ENCODE results near the gene TMEM43. TPM values are rescaled to one million over a fixed set of nuclear protein-coding genes. Genes with fewer than 3 reads are reported as not detected.

Gene TMEM43
- total and polyA plus RNA-seq, 4 donors: 44.3 to 104 (median 74.5) TPM

GRCh38 chr3:14142567-14143270 is 17.9 kb downstream of the TMEM43 start:
- no peaks in the 10 kb centered on the region for H3K9me3 ChIP-seq (ENCODE audit: control insufficient read depth in 4 of 4, insufficient read depth in 3 of 4, low read length in 3 of 4)
- peak overlapping the region in 1 of 2 donors; percentile 43 for H3K9ac ChIP-seq (ENCODE audit: insufficient read depth in 1 of 2, low read length in 2 of 2)
- H3K4me1 ChIP-seq (ENCODE audit: control insufficient read depth in 5 of 5, insufficient read depth in 5 of 5, low read length in 5 of 5): peaks cover 6 to 27% (median 12%) of the 10 kb centered on the region in 5 donors
- peaks cover 7 to 51% (median 26%) of the 10 kb centered on the region in 4 donors for H3K36me3 ChIP-seq (ENCODE audit: control insufficient read depth in 4 of 4, insufficient read depth in 4 of 4, low read length in 4 of 4)
- DNase-seq: no peak
- TF ChIP-seq CTCF (IDR thresholded peaks at IDR 0.05; ENCODE audit: control extremely low read depth, extremely low read depth): no peak
- H3K27ac ChIP-seq (ENCODE audit: low read depth in 1 of 2, low read length in 1 of 2): peak overlapping the region in 1 of 2 donors; percentile 82
- 55 to 83% methylated on average over 8 of the region's 8 CpGs for WGBS, 2 donors
- no peaks in the 10 kb centered on the region for H3K27me3 ChIP-seq (ENCODE audit: control insufficient read depth in 3 of 3, insufficient read depth in 3 of 3, low read length in 2 of 3)
- H3K4me3 ChIP-seq: no peak overlapping the region
- no peak for ATAC-seq (ENCODE audit: insufficient read depth, low FRiP score)

- Histone ChIP-seq H3K9me3 (ENCODE audit: control insufficient read depth in 4 of 4, insufficient read depth in 3 of 4, low read length in 3 of 4) (no peaks in the 10 kb centered on the region), H3K4me3 (no peak overlapping the region), H3K27ac (ENCODE audit: low read depth in 1 of 2, low read length in 1 of 2) (peak overlapping the region; percentile 86 to 97), H3K4me1 (ENCODE audit: control insufficient read depth in 5 of 5, insufficient read depth in 5 of 5, low read length in 5 of 5) (peaks cover 6 to 27% (median 12%) of the 10 kb centered on the region in 5 donors), H3K36me3 (ENCODE audit: control insufficient read depth in 4 of 4, insufficient read depth in 4 of 4, low read length in 4 of 4) (peaks cover 7 to 53% (median 27%) of the 10 kb centered on the region in 4 donors), H3K9ac (ENCODE audit: insufficient read depth in 1 of 2, low read length in 2 of 2) (peak overlapping the region; percentile 31 to 72), H3K27me3 (ENCODE audit: control insufficient read depth in 3 of 3, insufficient read depth in 3 of 3, low read length in 2 of 3) (no peaks in the 10 kb centered on the region)
- WGBS, 2 donors: 50% methylated on average over 7 of the region's 7 CpGs
- peak; percentile 42 for ATAC-seq (ENCODE audit: insufficient read depth, low FRiP score)
- TF ChIP-seq CTCF (IDR thresholded peaks at IDR 0.05; ENCODE audit: control extremely low read depth, extremely low read depth): no peak
- peak; percentile 69 to 88 (median 83) for DNase-seq
Measured at GRCh38 chr3:14143271-14144225, 18.7 kb downstream of the TMEM43 start.

GRCh38 chr3:14144423-14145075 is 19.7 kb downstream of the TMEM43 start:
- H3K9ac ChIP-seq (ENCODE audit: insufficient read depth in 1 of 2, low read length in 2 of 2): peak overlapping the region; percentile 31 to 84
- no peaks in the 10 kb centered on the region for H3K27me3 ChIP-seq (ENCODE audit: control insufficient read depth in 3 of 3, insufficient read depth in 3 of 3, low read length in 2 of 3)
- no peak overlapping the region for H3K4me3 ChIP-seq
- no peak for TF ChIP-seq CTCF (IDR thresholded peaks at IDR 0.05; ENCODE audit: control extremely low read depth, extremely low read depth)
- peaks cover 3 to 48% (median 24%) of the 10 kb centered on the region in 4 donors for H3K36me3 ChIP-seq (ENCODE audit: control insufficient read depth in 4 of 4, insufficient read depth in 4 of 4, low read length in 4 of 4)
- peak; percentile 76 for ATAC-seq (ENCODE audit: insufficient read depth, low FRiP score)
- peak; percentile 91 to 99 (median 99) for DNase-seq
- H3K9me3 ChIP-seq (ENCODE audit: control insufficient read depth in 4 of 4, insufficient read depth in 3 of 4, low read length in 3 of 4): no peaks in the 10 kb centered on the region
- peaks cover 6 to 27% (median 12%) of the 10 kb centered on the region in 5 donors for H3K4me1 ChIP-seq (ENCODE audit: control insufficient read depth in 5 of 5, insufficient read depth in 5 of 5, low read length in 5 of 5)
- 7 to 13% methylated on average over 7 of the region's 7 CpGs for WGBS, 2 donors
- H3K27ac ChIP-seq (ENCODE audit: low read depth in 1 of 2, low read length in 1 of 2): peak overlapping the region; percentile 86 to 99

All from lung (tissue), 12 donors.